NCI-H2081 (cell line): ENCODE data around the gene PRRT1.
A peak's percentile ranks its signal among the peaks of the same experiment; 100 is the strongest.

Experiments
- DNase-seq, 2 experiments: peaks; one replicate each; lab custom pipeline; 2025; lab: John Stamatoyannopoulos, UW

PRRT1 gene

DNA sequence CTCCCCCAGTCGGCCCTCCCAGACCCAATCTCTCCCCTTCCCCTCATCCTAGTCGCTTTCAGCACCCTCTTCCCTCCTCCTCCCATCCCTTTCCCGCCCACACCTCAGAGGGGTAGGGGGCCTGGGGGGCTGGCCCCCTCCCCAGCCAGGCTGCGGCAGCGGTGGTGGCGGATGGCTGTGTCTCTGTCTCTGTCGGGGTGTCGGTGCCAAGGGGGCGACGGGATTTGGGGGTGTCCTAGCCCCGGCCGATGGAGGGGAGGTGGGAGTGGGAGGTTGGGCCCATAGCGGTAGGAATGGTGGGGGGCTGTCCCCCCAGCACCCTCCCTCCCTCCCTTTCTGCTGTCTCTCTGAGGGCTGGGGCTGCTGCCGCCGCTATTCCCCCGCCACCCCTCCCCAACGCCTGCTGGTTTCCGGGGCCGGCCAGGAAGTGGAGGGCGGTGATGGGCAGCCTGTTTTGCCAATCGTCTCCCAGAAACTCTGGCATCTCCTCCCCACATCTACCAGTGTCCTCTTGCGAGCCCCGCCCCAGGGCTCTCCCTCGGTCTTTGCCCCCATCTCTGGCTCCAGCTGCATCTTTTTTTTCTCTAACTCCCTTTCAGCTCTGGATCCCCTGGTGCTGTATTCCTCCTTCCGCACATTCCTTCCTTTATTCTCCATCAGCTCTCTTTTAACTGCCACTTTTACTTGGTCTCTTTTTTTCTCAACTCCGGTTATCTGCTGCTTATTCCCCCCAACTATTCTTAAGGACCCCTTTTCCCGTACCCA is 24.2 kb upstream of the PRRT1 start, which contains the start of gene AGPAT1:
AGPAT1 (minus strand) TSS at position 374 of the 765 bp plus-strand sequence. CDS start 4,588 bp downstream, outside the sequence.
- DNase-seq, result peak; percentile 94 to 96

DNA sequence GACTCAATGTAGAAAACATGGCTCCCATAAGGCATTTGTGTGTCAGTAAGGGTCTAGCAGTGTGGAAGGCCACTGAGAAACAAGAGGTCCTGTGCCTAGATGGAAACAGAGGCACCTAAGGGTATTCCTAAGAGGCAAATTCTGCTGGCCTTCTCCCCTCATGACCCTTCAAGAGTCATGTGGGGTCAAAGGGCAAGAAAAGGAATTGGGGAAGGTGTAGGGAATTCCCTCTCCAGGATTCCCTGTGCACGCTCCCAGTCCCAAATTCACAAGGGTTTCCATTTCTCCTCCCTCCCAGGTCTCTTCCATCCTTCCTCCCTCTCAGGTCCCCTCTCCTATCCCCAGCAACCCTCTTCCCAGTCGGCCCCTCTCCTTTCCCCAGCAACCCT is 23.6 kb upstream of the PRRT1 start:
- no peak for DNase-seq

DNA sequence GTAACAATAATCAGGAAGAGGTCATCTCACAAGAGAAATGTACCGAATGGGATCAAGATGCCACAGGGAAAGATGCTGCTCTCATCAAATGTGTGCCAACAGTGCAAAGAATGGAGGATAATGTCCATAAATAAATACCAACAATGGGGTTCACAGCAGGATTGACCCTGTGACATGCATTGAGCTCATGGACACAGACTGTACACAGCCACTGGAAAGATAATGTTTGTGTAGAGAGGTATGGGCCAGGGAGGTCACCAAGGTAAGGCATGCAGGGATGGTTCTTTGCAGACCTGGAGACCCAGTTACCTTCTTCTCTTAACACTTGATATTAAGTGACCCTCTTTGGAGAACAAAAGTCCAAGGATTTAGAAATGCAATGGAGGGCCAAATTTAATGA is 22.7 kb upstream of the PRRT1 start:
- DNase-seq, result no peak

DNA sequence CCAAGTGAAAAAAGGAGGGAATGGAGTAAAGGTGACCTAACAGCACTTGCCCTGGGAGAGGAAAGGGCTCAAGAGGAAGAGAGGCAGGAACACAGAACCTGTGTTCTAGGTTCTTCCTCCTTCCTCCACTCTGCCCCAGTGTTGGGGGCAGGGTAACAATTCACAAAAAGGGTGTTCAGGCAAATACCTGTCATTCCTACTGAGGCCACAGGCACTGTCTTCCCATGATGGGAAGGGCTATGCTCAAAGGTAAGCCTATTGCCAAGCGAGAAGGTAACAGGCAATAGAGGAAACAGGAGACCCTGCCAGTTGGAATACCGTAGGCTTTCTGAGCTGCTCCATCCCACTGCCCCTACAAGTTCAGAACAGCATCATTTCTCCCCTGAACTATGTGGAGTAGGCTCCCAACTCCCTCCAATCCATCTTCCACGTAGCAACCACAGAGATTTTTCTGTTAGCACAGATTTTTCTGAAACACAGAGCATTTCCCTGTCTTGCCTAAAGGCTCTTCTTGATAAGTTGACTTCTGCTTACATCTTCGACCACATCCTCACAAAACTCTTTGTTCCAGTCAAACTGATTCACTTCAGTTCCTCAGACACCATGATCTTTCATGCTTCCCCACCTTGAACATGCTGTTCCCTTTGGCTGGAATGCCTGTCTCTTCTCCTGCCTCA is 21.4 kb upstream of the PRRT1 start:
- DNase-seq, result no peak

DNA sequence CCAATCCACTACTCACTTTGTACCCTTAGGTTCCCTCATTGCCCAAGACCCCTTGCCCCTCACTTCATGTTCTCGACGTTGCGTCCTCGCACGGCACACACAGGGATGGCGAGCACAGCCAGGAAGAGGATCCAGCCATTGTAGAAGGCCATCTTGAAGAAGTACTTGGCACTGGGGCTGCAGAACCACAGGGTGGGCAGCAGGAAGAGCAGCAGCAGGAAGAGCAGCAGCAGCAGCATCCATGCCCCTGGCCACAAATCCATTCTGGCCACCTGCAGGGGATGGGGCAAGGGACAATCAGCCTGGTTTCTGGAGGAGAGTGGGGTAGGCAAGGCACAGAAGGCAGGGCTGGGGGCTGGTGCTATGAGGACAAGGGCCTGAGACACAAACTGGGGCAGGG is 19.5 kb upstream of the PRRT1 start:
- DNase-seq, result no peak

DNA sequence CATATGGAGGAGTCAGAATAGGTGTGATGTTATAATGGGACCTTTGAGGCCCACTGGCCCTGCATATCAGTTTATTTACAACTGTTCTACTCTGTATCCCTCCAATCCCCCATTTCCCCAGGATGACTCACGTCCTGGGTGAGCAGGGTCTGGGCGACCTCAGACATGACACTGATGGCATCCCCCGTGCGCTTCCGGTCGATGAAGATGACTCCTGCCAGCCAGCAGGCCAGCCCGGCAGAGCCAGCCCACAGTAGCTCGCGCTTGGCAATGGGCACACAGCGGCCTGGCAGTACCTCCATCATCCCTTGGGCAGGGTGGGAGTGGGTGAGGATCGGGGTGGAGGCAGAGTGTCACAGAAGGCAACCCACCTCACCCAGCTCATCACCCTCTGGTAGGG is 18.6 kb upstream of the PRRT1 start:
- DNase-seq, result no peak

DNA sequence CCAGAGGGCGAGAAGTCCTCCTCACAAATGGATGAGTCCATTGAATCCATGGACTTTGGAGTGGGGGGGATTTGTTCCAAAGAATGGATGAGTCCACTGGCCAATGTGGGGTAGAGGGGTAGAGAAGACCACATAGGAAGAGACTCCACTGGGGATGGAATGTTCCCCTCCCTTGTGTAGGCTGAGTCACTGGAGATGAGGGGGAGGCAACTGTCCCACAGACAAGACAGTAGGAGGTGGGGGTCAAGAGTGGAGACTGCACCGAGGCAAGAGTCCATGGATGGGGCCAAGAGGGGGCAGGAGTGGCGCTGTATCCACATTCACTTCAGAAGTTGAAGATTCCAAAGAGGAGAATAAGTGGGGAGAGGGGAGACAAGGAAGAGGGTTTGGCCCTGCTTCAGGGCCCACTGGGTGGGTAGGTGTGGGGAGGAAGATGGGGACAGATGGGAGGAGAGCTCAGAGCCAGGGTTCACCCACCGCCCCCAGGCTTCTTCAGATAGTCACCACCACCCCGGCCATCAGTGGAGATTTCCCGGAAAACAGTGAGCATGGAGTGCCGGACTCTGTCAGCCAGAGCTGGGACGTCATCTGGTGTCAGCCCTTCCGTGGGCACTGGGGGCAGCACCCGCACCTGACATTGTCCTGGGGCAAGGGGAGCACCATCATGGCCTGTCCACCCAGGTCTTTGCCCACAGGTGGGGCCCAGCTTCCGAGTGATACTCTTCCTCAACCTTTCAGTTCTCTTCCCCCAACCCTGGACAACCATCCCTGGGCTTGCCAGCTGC is 17.3 kb upstream of the PRRT1 start:
- no peak for DNase-seq

DNA sequence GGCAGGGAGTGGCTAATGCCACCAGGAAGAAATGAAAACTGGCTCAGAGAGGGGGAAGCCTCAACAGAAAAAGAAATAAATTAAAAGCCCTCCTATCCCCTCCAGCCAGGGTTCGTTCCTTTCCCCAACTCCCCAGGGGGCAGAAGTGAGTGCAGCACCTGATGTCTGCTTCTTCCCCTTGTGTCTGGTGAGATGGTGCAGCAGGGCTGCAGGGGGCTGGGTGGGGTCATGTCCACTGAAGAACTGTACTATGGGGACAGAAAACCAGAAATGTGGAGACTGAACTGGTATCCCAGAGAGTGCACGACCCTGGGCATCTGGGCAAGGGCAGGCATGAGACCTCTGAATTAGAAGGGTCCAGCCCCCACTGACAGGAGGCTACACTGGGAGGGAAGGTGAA is 16.6 kb upstream of the PRRT1 start:
- no peak for DNase-seq

DNA sequence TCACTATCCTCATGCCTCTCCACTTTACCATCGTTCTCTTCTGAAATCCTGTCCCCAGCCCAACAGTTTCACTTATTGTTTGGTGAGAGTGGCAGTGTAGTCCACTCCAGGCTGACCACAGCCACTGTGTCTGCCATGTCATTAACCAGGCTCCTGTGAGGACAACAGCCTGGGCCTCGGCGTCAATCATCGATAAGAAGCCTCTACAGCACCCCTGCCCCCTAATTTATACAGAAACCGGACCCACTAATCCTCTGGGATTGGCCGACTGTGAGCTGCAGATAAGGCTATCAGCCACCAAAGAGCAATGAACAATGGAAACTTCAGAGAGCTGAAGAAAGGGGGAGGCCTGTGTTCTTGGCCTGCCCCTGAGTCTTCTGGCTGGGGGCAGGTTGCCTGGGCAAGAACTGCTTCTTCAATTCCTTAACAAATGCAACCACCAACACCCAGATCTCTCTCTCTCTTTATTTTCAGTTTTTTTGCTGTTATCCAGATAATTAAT is 16.1 kb upstream of the PRRT1 start:
- no peak for DNase-seq

DNA sequence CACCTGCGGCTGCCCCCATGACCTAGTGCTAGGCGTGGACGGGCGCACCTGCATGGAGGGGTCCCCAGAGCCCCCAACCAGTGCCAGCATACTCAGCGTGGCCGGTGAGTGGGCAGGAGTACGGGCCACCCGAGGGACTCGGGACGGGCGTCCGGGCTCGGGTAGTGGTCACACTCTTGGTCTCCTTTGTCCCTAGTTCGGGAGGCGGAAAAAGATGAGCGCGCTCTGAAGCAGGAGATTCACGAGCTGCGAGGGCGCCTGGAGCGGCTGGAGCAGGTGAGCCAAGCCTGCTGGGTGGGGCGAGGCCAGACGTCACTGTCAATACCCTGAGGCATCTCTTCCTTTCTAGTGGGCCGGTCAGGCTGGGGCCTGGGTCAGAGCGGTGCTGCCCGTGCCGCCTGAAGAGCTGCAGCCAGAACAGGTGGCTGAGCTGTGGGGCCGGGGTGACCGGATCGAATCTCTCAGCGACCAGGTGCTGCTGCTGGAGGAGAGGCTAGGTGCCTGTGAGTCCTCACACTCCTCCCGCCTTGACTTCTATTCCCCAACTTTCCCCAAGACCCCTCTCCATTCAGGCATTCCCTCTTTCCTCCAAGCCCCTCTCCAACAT is 15.5 kb upstream of the PRRT1 start:
- no peak for DNase-seq

DNA sequence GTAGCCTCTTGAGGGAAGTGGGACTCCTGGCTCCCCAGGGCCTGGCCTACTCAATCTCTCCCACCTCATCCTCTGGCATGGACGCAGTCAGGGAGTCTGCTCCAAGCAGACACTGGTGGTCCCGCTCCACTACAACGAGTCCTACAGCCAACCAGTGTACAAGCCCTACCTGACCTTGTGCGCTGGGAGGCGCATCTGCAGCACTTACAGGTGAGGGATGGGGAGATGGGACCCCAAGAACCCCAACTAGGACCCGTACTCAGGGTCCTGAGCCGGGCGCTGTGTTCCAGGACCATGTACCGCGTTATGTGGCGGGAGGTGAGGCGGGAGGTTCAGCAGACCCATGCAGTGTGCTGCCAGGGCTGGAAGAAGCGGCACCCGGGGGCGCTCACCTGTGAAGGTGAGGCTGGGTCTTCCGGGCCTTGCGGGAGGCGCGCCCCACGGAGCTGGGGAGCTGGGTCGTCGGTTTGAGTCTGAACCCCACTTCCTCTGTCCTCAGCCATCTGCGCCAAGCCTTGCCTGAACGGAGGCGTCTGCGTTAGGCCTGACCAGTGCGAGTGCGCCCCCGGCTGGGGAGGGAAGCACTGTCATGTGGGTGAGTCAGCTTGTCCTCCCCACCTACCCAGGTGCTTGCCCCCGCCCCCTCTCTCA is 14.8 kb upstream of the PRRT1 start:
- no peak for DNase-seq

DNA sequence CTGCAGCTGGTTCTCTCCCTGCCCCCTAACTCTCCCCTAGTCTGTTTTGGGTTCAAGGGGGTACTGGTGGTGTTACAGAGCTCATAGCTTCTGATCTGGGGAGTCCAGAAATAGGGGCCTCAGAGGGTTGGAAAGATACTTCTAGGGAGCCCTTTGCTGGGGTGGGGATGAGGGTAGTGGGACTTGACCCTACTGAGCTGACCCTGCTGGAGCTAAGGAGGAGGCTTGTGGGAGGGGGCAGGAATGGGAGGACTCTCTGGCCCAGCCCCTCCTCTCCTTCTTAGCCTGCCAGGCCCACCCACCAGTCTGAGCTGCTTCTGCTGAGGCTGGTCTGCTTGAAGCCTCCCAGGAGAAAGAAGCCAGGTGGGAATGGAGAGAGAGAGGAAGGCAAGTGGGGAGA is 12.6 kb upstream of the PRRT1 start, which contains the start of gene EGFL8:
EGFL8 (plus strand) TSS at position 301 of the 400 bp plus-strand sequence. CDS start 1,571 bp downstream, outside the sequence.
- DNase-seq, result no peak

DNA sequence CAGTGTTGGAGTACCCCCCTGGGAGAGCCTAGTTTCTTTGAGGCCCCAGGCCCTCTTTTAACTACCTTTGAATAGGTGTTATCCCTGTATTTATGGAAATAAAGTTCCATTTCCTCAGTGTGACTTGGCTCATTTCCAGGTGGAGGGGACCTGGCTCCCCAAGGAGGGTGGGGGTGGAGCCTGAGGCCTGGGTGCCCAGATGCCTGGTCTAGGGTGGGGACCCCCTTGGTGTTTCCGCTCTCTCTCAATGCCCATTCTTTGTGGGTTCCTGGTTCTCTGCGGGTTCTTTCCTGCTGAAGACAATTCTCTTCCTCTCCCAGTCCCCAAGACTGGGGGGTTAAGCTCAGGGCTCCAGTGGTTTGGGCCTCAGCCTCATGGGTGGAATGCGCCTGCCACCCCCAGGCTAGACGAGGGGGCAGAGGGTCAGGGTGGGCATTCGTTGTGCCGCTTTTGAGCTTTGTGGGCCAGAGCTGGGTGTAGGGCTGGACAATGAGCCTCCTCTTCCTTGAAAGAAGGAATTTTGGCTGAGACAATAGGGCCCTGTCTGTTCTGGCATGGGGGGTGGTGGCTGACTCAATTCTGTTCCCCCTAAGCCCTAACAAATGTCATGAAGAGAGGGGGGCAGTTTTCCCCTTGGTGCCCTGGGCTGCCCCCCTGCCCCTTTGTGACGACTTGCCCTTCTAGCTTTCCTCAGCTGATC is 12.0 kb upstream of the PRRT1 start:
- no peak for DNase-seq

DNA sequence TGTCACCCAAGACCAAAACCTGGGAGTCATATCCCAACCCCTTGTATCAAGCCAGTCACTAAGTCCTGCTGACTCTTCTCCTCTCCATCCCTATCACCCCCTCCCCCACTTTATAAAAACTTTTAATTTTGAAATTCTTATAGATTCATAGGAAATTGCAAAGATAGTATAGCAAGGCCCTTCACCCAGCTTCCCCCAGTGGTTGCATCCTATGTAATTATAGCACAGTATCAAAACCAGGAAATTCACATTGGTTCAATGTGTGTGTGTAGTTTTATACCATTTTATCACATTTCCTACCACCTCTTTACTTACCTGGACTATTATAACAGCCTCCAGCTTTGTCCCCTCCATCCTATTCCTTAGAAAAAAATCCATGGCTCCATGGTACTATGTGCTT is 6.3 kb upstream of the PRRT1 start:
- DNase-seq, result no peak

DNA sequence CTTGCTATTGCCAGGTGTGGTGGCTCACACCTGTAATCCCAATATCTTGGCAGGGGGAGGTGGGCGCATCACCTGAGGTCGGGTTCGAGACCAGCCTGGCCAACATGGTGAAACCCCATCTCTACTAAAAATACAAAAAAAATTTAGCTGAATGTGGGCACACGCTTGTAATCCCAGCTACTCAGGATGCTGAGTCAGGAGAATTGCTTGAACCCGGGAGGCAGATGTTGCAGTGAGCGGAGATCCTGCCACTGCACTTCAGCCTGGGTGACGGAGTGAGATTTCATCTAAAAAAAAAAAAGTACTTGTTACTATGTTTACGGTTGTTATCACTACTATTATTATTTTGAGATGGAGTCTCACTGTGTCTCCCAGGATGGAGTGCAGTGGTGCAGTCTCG is 5.2 kb upstream of the PRRT1 start:
- no peak for DNase-seq

DNA sequence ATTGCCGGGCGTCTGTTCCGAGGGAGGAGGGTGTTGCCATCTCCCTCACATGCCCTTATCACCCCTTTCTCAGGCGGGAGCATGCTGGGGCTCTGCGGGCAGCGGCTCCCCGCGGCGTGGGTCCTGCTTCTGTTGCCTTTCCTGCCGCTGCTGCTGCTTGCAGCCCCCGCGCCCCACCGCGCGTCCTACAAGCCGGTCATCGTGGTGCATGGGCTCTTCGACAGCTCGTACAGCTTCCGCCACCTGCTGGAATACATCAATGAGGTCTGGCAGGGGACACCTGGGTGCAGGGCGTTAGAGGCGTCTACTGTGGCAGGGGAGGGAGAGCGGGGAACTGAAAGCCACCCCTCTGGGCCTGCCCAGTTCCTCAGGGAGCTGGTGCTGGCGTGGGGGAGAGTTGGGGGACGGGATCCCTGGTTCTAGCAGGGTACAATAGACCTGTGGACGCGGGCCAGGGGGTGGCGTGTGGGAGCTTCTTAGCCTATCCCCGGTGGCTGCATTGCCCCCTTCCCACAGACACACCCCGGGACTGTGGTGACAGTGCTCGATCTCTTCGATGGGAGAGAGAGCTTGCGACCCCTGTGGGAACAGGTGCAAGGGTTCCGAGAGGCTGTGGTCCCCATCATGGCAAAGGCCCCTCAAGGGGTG is 2.9 kb upstream of the PRRT1 start:
- peak; percentile 78 to 83 for DNase-seq

DNA sequence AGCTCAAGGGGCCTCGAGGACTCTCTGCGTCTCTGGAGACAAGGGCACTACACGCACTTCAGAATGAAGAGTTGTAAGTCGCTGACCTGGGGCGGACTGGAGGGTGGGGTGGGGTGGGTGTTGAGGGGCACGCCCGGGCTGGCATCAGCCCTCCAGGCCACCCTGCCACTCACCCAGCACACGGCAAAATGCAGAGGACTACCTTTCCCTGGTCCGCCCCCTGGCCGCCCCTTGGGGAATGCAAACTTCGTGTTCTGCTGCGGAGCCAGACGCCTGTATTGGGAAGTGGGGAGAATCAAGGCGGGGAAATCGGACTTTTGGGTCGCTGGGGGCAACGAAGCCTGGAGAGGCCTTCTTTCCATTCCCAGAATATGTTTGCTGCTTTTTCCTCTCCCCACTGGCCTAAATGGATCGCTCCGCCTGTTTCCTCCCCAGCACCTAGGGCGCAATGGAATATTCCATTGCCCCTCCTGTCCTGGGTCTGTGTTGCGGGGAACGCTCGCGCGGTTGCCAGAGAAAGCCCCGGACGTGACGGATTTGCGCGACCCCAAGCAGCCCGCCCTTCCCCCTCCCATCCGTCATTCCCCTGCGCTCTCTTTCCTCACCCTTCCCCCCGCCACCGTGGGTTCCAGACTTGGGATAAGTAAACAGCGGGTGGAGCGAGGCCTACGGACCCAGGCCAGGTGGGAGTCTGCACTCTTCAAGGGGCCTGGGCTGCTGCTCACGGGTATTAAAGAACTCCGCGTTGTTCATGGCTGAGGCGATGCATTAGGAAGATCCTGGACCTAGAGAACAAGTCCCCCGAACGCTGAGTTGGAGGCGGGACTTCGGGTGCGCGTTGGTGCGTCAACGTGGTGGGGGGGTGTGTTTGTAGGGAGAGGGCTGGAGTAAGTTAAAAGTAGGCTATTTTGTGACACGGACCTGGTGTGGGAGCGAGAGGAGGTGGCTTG is 2.1 kb upstream of the PRRT1 start, which contains the start of gene PPT2:
PPT2 (plus strand) TSS at position 578 of the 950 bp plus-strand sequence. CDS start 454 bp downstream, outside the sequence.
- peak; percentile 83 to 90 for DNase-seq

DNA sequence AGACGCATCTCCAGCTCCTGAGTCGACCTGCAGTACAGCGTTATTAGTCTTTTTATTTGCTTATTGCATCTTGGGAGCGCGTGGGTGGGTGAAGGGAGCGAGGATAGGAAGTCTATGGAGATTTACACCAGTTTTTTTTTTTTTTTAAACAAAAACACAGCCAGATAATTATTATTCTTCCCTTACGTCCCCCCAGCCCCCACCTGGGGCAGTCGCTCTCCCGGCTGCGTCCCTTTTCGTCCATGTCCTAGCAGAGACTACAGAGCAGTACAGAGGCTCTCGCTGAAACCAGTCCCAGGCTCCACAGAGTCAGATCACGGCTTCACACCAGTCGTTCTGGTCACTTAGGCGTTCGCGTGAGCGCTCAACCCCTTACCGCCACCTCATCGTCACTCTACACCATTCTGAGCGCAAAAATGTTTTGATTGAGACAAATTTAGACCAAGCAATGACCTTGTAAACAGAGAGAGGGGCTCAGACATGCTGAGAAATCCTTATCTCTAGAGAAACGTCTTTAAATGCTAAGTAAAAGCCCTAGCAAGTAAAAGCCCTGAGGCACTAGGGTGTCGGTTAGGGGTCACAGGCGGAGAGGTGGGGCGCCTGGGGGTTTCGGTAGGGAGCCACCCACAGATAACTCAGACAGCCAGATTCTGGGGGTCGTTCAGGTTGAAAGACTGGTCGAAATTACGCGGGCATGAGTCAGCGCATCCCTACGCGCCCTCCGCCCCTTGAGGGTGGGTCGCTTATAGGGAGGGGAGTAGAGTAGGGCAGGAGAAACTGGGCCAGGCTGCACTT is 1.2 kb upstream of the PRRT1 start:
- no peak for DNase-seq
